Fibroblast of the aortic adventitia (primary cell): ENCODE results near the gene IL6R. TPM values are rescaled to one million over a fixed set of nuclear protein-coding genes. Genes with fewer than 3 reads are reported as not detected.
"Not testable (repeated sequence)": the region's sequence is repeated elsewhere in the genome, so short reads cannot be mapped to it uniquely, and the experiment has no call there.

ENCODE experiments used
- DNase-seq: peaks from one replicate; pipeline ENCODE4 v3.0.0-alpha.2; 2010; ENCODE audit warnings: low read depth
- H3K4me3 ChIP-seq: 2 replicates; pipeline ENCODE4 v1.5.1; 2011; ENCODE audit warnings: low read depth, mild to moderate bottlenecking, control low read depth, low read length, moderate library complexity
- total RNA-seq: library from RNA; depleted of rRNA; stranded (reverse); fragments of >200 nt; gene quantifications from 2 replicates; pipeline ENCODE4 v1.2.3, GENCODE V29; 2012; ENCODE audit warnings: low replicate concordance
- TF ChIP-seq, protein P1 (sequence below): IDR thresholded peaks from 2 replicates; pipeline ENCODE4 v1.5.1; 2011; ENCODE audit warnings: mild to moderate bottlenecking, low read length, control low read depth, inconsistent platforms; ENCODE audit not compliant: insufficient read depth

The IL6R gene
- total RNA-seq, 1 donor = 5.3 TPM

DNA sequence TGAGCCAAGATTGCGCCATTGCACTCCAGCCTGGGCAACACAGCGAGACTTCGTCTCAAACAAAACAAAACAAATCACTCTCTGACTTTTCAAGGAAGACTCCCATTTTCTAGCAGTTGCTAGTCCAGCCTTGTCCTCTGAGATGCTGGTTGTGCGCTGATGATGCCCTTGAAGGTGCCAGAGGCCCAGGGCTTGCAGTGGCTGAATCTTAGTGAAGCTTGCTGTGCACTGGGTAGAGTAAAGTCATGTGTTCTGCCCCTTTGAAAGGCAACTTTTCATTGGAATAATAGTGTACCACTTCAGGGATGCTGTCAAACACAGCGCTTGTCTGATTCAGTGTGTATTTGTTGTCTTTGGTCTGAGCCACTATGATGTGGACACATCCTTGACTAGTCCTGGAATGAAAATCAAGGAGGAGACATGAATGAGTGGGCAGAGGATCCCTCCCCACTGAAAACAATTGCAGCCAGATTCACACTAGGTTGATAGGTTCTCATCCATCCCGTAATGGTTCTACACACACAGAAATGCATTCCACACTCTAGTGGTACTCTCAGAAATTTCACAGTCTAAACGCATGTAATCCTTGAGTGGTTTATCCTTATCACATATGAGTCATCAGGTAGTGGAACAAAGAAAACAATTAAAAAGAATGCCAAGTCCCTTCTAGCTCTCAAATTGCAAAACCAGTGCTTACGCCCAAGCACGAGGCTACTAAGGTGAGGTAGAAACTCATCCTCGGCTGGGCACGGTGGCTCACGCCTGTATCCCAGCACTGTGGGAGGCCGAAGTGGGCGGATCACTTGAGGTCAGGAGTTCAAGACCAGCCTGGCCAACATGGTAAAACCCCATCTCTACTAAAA lies 79.0 kb downstream of the IL6R start:
- TF ChIP-seq, protein P1, sequence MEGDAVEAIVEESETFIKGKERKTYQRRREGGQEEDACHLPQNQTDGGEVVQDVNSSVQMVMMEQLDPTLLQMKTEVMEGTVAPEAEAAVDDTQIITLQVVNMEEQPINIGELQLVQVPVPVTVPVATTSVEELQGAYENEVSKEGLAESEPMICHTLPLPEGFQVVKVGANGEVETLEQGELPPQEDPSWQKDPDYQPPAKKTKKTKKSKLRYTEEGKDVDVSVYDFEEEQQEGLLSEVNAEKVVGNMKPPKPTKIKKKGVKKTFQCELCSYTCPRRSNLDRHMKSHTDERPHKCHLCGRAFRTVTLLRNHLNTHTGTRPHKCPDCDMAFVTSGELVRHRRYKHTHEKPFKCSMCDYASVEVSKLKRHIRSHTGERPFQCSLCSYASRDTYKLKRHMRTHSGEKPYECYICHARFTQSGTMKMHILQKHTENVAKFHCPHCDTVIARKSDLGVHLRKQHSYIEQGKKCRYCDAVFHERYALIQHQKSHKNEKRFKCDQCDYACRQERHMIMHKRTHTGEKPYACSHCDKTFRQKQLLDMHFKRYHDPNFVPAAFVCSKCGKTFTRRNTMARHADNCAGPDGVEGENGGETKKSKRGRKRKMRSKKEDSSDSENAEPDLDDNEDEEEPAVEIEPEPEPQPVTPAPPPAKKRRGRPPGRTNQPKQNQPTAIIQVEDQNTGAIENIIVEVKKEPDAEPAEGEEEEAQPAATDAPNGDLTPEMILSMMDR = peak; percentile 27
- DNase-seq = peak; percentile 90
- H3K4me3 ChIP-seq = no peak overlapping the region

DNA sequence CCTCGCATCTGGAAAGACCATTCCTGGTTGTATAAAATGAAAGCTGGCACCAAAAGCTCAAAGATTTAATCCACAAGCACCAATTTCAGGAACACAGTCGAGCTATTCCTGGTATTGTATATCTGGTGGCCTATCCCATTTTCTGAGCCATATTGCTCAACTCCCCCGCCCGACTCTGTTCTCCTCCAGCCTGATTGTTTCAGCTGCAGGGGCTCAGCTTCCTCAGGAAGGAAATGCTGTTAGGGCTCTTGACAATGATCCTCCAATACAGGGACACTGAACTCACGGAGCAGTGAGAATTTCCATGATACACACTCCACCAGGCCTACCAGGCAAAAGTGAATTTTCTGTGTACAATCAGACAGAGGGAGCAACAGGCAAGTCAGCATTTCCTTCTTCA lies 80.0 kb downstream of the IL6R start:
- no peak for DNase-seq
- TF ChIP-seq, protein P1 = no peak
- H3K4me3 ChIP-seq = no peak overlapping the region

DNA sequence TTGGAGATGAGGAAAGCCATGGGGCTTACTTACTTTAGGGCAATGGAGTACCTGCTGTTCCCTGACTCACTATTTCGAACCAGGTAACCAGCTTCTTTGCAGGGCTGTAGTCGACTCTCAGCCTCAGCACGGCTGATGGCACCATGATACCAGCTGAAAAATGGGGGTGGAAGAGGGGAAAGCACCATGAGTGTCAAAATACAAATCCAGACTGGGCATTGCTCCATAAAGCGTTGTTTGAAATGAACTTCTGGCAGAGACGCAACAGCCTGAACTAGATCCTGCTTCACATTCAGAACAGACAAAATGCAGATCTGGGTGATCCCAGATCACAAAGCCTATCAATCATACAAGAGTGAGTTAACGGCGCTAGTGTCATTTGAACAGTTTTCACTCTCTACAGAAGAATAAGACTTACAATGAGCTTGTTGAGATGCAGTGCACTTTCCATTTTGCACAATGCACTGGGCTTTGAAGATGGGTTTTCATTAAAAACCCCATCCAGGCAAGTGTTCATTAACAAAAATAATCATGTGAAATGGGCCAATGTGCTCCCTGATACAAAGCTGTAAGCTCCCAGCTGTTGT lies 80.9 kb downstream of the IL6R start:
- H3K4me3 ChIP-seq = no peak overlapping the region
- peak; percentile 14 for DNase-seq
- TF ChIP-seq, protein P1 = no peak

DNA sequence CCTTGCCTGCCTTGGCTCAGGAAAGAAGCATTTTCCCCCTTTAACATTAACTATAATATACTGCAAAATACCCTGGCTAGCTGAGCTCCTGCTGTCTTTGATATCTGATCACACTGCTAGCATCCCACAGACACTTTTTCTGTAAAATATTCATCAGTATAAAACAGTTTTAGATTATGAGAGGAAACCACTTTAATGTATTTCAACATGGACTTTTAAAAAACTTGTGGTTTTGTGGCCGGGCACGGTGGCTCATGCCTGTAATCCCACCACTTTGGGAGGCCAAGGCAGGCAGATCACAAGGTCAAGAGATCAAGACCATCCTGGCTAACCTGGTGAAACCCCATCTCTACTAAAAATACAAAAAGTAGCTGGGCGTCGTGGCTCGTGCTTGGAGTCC lies 81.6 kb downstream of the IL6R start:
- H3K4me3 ChIP-seq, DNase-seq: not testable (repeated sequence)

DNA sequence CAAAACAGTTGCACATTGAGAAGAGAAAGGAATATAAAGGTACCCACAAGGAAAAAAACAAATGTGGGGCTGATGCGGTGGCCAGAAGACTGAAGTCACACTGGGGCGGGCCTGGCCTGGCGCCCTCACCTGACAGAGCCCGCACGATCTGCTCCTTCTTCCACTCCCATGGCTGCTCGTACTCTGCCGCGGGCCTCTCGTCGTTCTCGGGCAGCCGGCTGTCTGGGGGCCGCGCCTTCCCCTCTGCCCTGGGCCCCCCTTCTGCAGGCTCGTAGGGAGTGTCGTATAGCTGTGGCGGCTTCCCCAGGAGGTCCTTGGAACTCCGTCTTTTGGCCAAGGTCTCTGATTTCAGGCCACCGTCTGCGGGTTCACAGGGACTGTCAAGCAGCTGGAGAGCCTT lies 83.8 kb downstream of the IL6R start:
- no peak for DNase-seq
- TF ChIP-seq, protein P1 = no peak
- H3K4me3 ChIP-seq = no peak overlapping the region

DNA sequence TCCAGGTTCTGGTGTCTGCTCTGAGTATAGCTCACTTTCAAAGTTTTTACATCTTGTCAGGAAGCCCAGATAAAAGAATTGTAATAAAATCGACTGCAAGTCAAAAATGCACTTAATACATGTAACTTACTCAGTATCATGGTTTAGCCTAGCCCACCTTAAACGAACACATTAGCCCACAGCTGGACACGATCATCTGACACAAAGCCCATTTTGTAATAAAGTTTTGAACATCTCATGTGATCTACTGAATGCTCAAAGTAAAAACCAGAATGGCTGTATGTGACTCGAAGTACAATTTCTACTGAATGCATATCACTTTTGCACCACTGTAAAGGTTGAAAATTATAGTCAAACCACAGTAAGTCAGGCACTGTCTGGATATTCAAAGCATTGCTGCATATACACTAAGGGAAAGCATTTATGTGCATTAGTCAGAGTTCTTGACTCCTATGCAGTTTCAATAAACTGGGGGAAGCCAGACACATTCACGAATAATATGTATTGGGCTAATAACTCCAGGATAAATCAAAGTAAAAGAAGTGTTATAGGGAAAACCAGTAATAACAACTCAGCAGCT lies 84.6 kb downstream of the IL6R start:
- DNase-seq = no peak
- TF ChIP-seq, protein P1 = no peak
- no peak overlapping the region for H3K4me3 ChIP-seq

DNA sequence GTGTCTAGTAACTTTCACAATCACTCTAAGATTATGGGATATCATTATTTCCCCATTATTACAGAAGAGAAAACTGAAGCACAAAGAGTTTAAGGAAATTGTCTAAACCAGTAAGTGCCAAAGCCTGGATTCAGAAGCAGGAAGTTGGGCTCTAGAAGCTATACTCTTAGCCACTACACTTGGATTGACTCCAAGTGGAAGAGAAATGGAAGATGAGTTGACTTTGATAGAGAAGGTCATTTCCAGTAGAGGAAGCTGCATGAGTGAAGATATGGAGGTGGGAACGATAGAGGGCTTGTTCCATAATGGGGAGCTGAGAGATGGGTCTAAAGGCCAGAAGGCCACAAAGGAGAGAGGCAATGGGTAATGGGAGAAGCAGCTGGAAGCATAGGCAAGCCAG lies 85.2 kb downstream of the IL6R start:
- no peak overlapping the region for H3K4me3 ChIP-seq
- TF ChIP-seq, protein P1 = no peak
- no peak for DNase-seq
